Stimulated activated CD8-positive, alpha-beta memory T cell treated with anti-CD3 and anti-CD28 coated beads, Interleukin-15, amount 100 ng/mL, for 4 hours (primary cell): Measurements from ENCODE around the gene STARD8.

Experiments
- DNase-seq, 2 donors: peaks; one replicate each; pipeline ENCODE4 v3.0.0-alpha.2; 2020; ENCODE audit warnings: low read depth in 2 of 2

STARD8 gene

GRCh38 chrX:68749426-68749825, 102.0 kb downstream of the STARD8 start:
- no peak for DNase-seq

GRCh38 chrX:68750316-68750715, 102.8 kb downstream of the STARD8 start:
- no peak for DNase-seq

GRCh38 chrX:68751372-68751771, 103.9 kb downstream of the STARD8 start:
- DNase-seq, result no peak

- DNase-seq, result no peak
These were observed 105.8 kb downstream of the STARD8 start for GRCh38 chrX:68753218-68753617.

GRCh38 chrX:68754406-68754805, 106.9 kb downstream of the STARD8 start:
- no peak for DNase-seq

GRCh38 chrX:68755616-68756125, 108.2 kb downstream of the STARD8 start:
- DNase-seq, result no peak

- no peak for DNase-seq
These were observed 109.9 kb downstream of the STARD8 start for GRCh38 chrX:68757331-68757730.

GRCh38 chrX:68757731-68758130, 110.3 kb downstream of the STARD8 start:
- DNase-seq, result no peak

GRCh38 chrX:68758671-68759070, 111.2 kb downstream of the STARD8 start:
- DNase-seq, result no peak

- no peak for DNase-seq
These were observed 113.6 kb downstream of the STARD8 start for GRCh38 chrX:68761086-68761485.

- DNase-seq, result no peak
These were observed 115.3 kb downstream of the STARD8 start for GRCh38 chrX:68762766-68763165.

- DNase-seq, result no peak
These were observed 116.0 kb downstream of the STARD8 start for GRCh38 chrX:68763481-68763880.
